ENCODE measurements around the gene LRRC8A.

Gene LRRC8A

GRCh38 chr9:128902351-128903078, 20.6 kb downstream of the LRRC8A start:
- DNase-seq (ENCODE audit: low spot score): no peak

GRCh38 chr9:128903079-128903461, 21.1 kb downstream of the LRRC8A start:
- DNase-seq (ENCODE audit: low spot score): no peak

- no peak for DNase-seq (ENCODE audit: low spot score)
Measured at GRCh38 chr9:128903871-128904620, 22.1 kb downstream of the LRRC8A start.

- no peak for DNase-seq (ENCODE audit: low spot score)
Measured at GRCh38 chr9:128905964-128906363, 24.0 kb downstream of the LRRC8A start.

- DNase-seq (ENCODE audit: low spot score): no peak
Measured at GRCh38 chr9:128906741-128907140, 24.8 kb downstream of the LRRC8A start.

GRCh38 chr9:128908372-128908771, 26.4 kb downstream of the LRRC8A start:
- DNase-seq (ENCODE audit: low spot score): no peak

- DNase-seq (ENCODE audit: low spot score): no peak
Measured at GRCh38 chr9:128909859-128910258, 27.9 kb downstream of the LRRC8A start.

GRCh38 chr9:128910906-128911305, 29.0 kb downstream of the LRRC8A start:
- DNase-seq (ENCODE audit: low spot score): no peak

- DNase-seq (ENCODE audit: low spot score): no peak
Measured at GRCh38 chr9:128911529-128912035, 29.6 kb downstream of the LRRC8A start.

GRCh38 chr9:128912270-128912853, 30.4 kb downstream of the LRRC8A start:
- DNase-seq (ENCODE audit: low spot score): no peak

- DNase-seq (ENCODE audit: low spot score): no peak
Measured at GRCh38 chr9:128913048-128913900, 31.3 kb downstream of the LRRC8A start.

- no peak for DNase-seq (ENCODE audit: low spot score)
Measured at GRCh38 chr9:128913995-128914772, 32.3 kb downstream of the LRRC8A start.

- DNase-seq (ENCODE audit: low spot score): no peak
Measured at GRCh38 chr9:128916204-128916603, 34.3 kb downstream of the LRRC8A start.

- no peak for DNase-seq (ENCODE audit: low spot score)
Measured at GRCh38 chr9:128916745-128917144, 34.8 kb downstream of the LRRC8A start.

- DNase-seq (ENCODE audit: low spot score): no peak
Measured at GRCh38 chr9:128917151-128917849, 35.4 kb downstream of the LRRC8A start.

- DNase-seq (ENCODE audit: low spot score): no peak
Measured at GRCh38 chr9:128918921-128919320, 37.0 kb downstream of the LRRC8A start.

GRCh38 chr9:128919402-128920089, 37.6 kb downstream of the LRRC8A start:
- DNase-seq (ENCODE audit: low spot score): peak; percentile 48

- no peak for DNase-seq (ENCODE audit: low spot score)
Measured at GRCh38 chr9:128920381-128921058, 38.6 kb downstream of the LRRC8A start, which contains the start of gene PHYHD1. PHYHD1 (plus strand) TSS chr9:128920982; CDS start chr9:128922324, 1,342 bp downstream.
